ENCODE measurements around the gene LOXL1.
"Not testable (repeated sequence)": the region's sequence is repeated elsewhere in the genome, so short reads cannot be mapped to it uniquely, and the experiment has no call there.

The LOXL1 gene

DNA sequence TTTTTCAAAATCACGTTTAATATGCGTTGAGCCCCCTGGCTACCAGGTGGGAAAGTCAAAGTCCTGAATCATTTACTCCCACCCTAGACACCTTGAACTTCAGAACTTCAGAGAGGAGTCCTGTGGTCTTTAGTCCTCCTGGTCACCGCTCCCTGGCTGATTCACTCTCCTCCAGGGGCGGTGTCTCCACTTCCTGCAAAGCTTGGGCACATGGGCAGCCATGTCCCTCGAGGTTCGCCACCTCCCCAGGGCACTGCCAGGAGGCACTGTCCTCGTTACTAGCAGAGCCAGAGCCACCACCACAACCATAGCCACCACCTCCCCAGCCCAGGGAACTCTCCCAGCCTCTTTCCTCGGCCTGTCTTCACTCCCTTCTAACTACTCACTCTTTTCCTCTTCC lies 31.0 kb downstream of the LOXL1 start:
- H3K27ac ChIP-seq (ENCODE audit: low read depth, low read length), result no peak overlapping the region

DNA sequence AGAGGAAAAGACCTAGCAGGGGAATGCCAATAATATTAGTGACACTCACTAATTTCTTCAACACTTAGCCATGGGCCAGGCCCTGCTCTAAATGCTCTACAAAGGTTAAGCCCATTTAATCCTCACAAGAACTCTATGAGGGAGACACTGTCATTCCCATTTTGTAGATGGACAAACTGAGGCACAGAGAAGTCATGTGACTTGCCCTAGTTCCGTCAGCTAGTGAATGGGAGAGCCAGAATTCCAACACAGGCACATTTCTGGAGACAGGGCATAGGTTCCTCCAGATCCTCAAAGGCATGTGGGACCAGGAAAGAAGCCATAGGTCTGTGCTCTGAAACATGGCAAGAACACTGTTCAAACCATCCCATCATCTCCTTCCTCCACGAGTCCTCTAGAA lies 31.5 kb downstream of the LOXL1 start:
- H3K36me3 ChIP-seq (ENCODE audit: control insufficient read depth, insufficient read depth, low read length), result no peaks in the 10 kb centered on the region
- H3K9ac ChIP-seq (ENCODE audit: low read length), result no peak overlapping the region
- no peaks in the 10 kb centered on the region for H3K27me3 ChIP-seq (ENCODE audit: control insufficient read depth, insufficient read depth, low read length)
- H3K4me3 ChIP-seq (ENCODE audit: low read depth, low read length), result no peak overlapping the region
- no peak overlapping the region for H3K27ac ChIP-seq (ENCODE audit: low read depth, low read length)
- H3K4me1 ChIP-seq (ENCODE audit: control insufficient read depth, insufficient read depth, low read length), result no peaks in the 10 kb centered on the region
- no peaks in the 10 kb centered on the region for H3K9me3 ChIP-seq (ENCODE audit: control insufficient read depth, insufficient read depth, low read depth, low read length)

More for the DNA sequence above, 31.0 kb downstream of the LOXL1 start:
- no peak overlapping the region for H3K4me3 ChIP-seq (ENCODE audit: low read depth, low read length)
- H3K36me3 ChIP-seq (ENCODE audit: control insufficient read depth, insufficient read depth, low read length), result no peaks in the 10 kb centered on the region
- peaks cover 1% of the 10 kb centered on the region; the same call in 1 of the 2 replicates for H3K4me1 ChIP-seq (ENCODE audit: control insufficient read depth, insufficient read depth, low read length)
- no peaks in the 10 kb centered on the region for H3K27me3 ChIP-seq (ENCODE audit: control insufficient read depth, insufficient read depth, low read length)
- H3K9ac ChIP-seq (ENCODE audit: low read length), result no peak overlapping the region
- no peaks in the 10 kb centered on the region for H3K9me3 ChIP-seq (ENCODE audit: control insufficient read depth, insufficient read depth, low read depth, low read length)

DNA sequence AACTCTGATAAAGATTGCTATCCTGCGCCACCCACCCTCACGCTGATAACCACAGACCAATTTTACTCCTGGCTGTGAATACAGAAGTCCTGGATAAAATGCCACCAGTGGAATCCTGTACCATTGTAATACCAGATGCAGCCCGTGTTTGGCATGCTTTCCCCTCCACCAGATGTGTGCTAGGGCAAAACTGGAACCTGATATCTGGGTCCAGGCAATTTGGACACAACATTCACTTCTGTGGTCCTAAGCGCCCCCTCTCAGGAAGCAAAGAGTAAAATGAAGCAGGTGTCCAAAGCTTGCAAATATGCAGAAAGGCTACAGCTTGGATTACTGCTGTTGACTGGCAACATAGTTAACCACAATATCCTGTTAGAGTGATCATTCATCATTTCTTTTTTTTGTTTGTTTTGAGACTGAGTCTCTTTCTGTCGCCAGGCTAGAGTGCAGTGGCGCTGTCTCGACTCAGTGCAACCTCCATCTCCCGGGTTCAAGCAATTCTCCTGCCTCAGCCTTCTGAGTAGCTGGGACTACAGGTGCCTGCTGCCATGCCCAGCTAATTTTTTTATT lies 32.8 kb downstream of the LOXL1 start:
- Histone ChIP-seq H3K36me3 (ENCODE audit: control insufficient read depth, insufficient read depth, low read length) (no peaks in the 10 kb centered on the region), H3K9me3 (ENCODE audit: control insufficient read depth, insufficient read depth, low read depth, low read length) (no peaks in the 10 kb centered on the region), H3K4me1 (ENCODE audit: control insufficient read depth, insufficient read depth, low read length) (no peaks in the 10 kb centered on the region), H3K27me3 (ENCODE audit: control insufficient read depth, insufficient read depth, low read length) (no peaks in the 10 kb centered on the region), H3K27ac (ENCODE audit: low read depth, low read length) (no peak overlapping the region), H3K4me3 (ENCODE audit: low read depth, low read length) (no peak overlapping the region), H3K9ac (ENCODE audit: low read length) (no peak overlapping the region)

DNA sequence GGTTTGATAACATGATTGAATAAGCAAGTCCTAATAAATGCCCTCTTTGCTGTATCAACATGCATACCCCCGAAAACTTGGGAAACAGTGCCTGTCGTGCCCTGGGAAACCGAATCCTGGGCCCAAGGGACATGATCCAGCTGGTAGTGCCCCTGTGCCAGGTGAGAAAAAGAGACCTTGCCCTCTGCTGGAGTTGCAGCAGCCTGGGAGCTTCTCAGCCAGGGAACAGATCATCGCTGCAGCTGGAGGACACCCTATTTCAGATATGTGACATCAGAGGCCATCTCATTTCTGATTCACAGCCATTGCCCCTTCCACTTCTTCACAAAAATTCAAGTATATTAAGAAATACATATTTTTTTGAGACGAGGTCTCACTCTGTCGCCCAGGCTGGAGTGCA lies 33.5 kb downstream of the LOXL1 start:
- Histone ChIP-seq H3K27me3 (ENCODE audit: control insufficient read depth, insufficient read depth, low read length) (no peaks in the 10 kb centered on the region), H3K4me1 (ENCODE audit: control insufficient read depth, insufficient read depth, low read length) (no peaks in the 10 kb centered on the region; the same call in 1 of the 2 replicates), H3K4me3 (ENCODE audit: low read depth, low read length) (no peak overlapping the region), H3K36me3 (ENCODE audit: control insufficient read depth, insufficient read depth, low read length) (no peaks in the 10 kb centered on the region), H3K9me3 (ENCODE audit: control insufficient read depth, insufficient read depth, low read depth, low read length) (no peaks in the 10 kb centered on the region), H3K27ac (ENCODE audit: low read depth, low read length) (no peak overlapping the region), H3K9ac (ENCODE audit: low read length) (no peak overlapping the region)

DNA sequence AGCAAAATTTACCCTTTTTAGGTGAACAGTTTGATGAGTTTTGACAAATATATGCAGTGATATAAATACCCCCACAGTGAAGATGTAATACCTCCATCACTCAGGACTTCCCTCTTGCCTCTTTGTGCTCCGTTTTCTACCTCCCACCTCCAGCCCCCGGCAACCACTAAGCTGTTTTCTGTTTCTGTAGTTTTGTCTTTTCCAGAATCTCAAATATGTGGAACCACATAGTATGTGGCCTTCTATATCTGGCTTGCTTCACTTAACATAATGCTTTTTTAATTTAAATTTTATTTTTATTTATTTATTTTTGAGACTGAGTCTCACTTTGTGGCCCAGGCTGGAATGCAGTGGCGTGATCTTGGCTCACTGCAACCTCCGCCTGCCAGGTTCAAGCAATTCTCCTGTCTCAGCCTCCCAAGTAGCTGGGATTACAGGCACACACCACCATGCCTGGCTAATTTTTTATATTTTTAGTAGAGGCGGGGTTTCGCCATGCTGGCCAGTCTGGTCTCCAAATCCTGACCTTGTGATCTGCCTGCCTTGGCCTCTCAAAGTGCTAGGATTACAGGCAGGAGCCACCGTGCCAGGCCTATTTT lies 34.3 kb downstream of the LOXL1 start:
- not testable (repeated sequence) for H3K27me3 ChIP-seq (ENCODE audit: control insufficient read depth, insufficient read depth, low read length); H3K9me3 ChIP-seq (ENCODE audit: control insufficient read depth, insufficient read depth, low read depth, low read length); H3K36me3 ChIP-seq (ENCODE audit: control insufficient read depth, insufficient read depth, low read length); H3K9ac ChIP-seq (ENCODE audit: low read length); H3K27ac ChIP-seq (ENCODE audit: low read depth, low read length); H3K4me3 ChIP-seq (ENCODE audit: low read depth, low read length); H3K4me1 ChIP-seq (ENCODE audit: control insufficient read depth, insufficient read depth, low read length)

- H3K9me3 ChIP-seq (ENCODE audit: control insufficient read depth, insufficient read depth, low read depth, low read length), result no peaks in the 10 kb centered on the region
Observed at GRCh38 chr15:73962433-73962832, 36.2 kb downstream of the LOXL1 start.

GRCh38 chr15:73964736-73965093 lies 38.5 kb downstream of the LOXL1 start:
- Histone ChIP-seq H3K36me3 (ENCODE audit: control insufficient read depth, insufficient read depth, low read length) (no peaks in the 10 kb centered on the region), H3K4me3 (ENCODE audit: low read depth, low read length) (peak overlapping the region; percentile 8; the same call in 1 of the 2 replicates), H3K27ac (ENCODE audit: low read depth, low read length) (no peak overlapping the region), H3K4me1 (ENCODE audit: control insufficient read depth, insufficient read depth, low read length) (peaks cover 15% of the 10 kb centered on the region), H3K9me3 (ENCODE audit: control insufficient read depth, insufficient read depth, low read depth, low read length) (no peaks in the 10 kb centered on the region), H3K27me3 (ENCODE audit: control insufficient read depth, insufficient read depth, low read length) (no peaks in the 10 kb centered on the region), H3K9ac (ENCODE audit: low read length) (peak overlapping the region; percentile 60)

More at GRCh38 chr15:73962433-73962832, 36.2 kb downstream of the LOXL1 start:
- Histone ChIP-seq H3K27ac (ENCODE audit: low read depth, low read length) (no peak overlapping the region), H3K4me3 (ENCODE audit: low read depth, low read length) (no peak overlapping the region), H3K27me3 (ENCODE audit: control insufficient read depth, insufficient read depth, low read length) (no peaks in the 10 kb centered on the region), H3K36me3 (ENCODE audit: control insufficient read depth, insufficient read depth, low read length) (no peaks in the 10 kb centered on the region), H3K9ac (ENCODE audit: low read length) (no peak overlapping the region), H3K4me1 (ENCODE audit: control insufficient read depth, insufficient read depth, low read length) (peaks cover 15% of the 10 kb centered on the region)

- no peaks in the 10 kb centered on the region for H3K27me3 ChIP-seq (ENCODE audit: control insufficient read depth, insufficient read depth, low read length)
- H3K4me3 ChIP-seq (ENCODE audit: low read depth, low read length), result peak overlapping the region; percentile 8; the same call in 1 of the 2 replicates
- H3K27ac ChIP-seq (ENCODE audit: low read depth, low read length), result no peak overlapping the region
- H3K9ac ChIP-seq (ENCODE audit: low read length), result peak overlapping the region; percentile 60
- H3K9me3 ChIP-seq (ENCODE audit: control insufficient read depth, insufficient read depth, low read depth, low read length), result no peaks in the 10 kb centered on the region
- H3K36me3 ChIP-seq (ENCODE audit: control insufficient read depth, insufficient read depth, low read length), result no peaks in the 10 kb centered on the region
- H3K4me1 ChIP-seq (ENCODE audit: control insufficient read depth, insufficient read depth, low read length), result peaks cover 15% of the 10 kb centered on the region
Observed at GRCh38 chr15:73965094-73965757, 39.0 kb downstream of the LOXL1 start.

- Histone ChIP-seq H3K9ac (ENCODE audit: low read length) (no peak overlapping the region), H3K27me3 (ENCODE audit: control insufficient read depth, insufficient read depth, low read length) (no peaks in the 10 kb centered on the region), H3K36me3 (ENCODE audit: control insufficient read depth, insufficient read depth, low read length) (no peaks in the 10 kb centered on the region), H3K4me3 (ENCODE audit: low read depth, low read length) (no peak overlapping the region), H3K9me3 (ENCODE audit: control insufficient read depth, insufficient read depth, low read depth, low read length) (no peaks in the 10 kb centered on the region), H3K4me1 (ENCODE audit: control insufficient read depth, insufficient read depth, low read length) (peaks cover 15% of the 10 kb centered on the region), H3K27ac (ENCODE audit: low read depth, low read length) (no peak overlapping the region)
Observed at GRCh38 chr15:73965758-73966113, 39.5 kb downstream of the LOXL1 start.

DNA sequence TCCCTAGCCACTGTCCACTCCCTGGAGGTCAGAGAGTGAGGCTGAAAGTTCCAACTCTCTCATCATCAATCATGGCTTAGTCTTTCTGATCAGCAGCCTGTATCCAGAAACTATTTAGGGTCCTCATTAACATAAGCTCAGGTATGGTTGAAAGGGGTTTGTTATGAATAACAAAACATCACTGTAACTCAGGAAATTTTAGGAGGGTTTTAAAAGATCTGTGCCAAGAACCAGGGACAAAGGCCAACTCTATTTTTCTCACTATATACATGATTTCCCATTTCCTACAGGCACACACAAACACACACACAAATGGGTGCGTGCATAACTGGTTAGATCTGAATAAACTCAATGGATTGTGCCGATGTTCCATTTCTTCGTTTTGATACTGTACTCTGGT lies 42.2 kb downstream of the LOXL1 start:
- H3K4me3 ChIP-seq (ENCODE audit: low read depth, low read length), result no peak overlapping the region
- H3K36me3 ChIP-seq (ENCODE audit: control insufficient read depth, insufficient read depth, low read length), result no peaks in the 10 kb centered on the region
- no peaks in the 10 kb centered on the region for H3K9me3 ChIP-seq (ENCODE audit: control insufficient read depth, insufficient read depth, low read depth, low read length)
- H3K27ac ChIP-seq (ENCODE audit: low read depth, low read length), result no peak overlapping the region
- no peaks in the 10 kb centered on the region for H3K27me3 ChIP-seq (ENCODE audit: control insufficient read depth, insufficient read depth, low read length)
- peaks cover 22% of the 10 kb centered on the region for H3K4me1 ChIP-seq (ENCODE audit: control insufficient read depth, insufficient read depth, low read length)
- no peak overlapping the region for H3K9ac ChIP-seq (ENCODE audit: low read length)

- H3K9me3 ChIP-seq (ENCODE audit: control insufficient read depth, insufficient read depth, low read depth, low read length), result peaks cover under 1% of the 10 kb centered on the region; the same call in 1 of the 2 replicates
- no peaks in the 10 kb centered on the region for H3K36me3 ChIP-seq (ENCODE audit: control insufficient read depth, insufficient read depth, low read length)
- no peak overlapping the region for H3K27ac ChIP-seq (ENCODE audit: low read depth, low read length)
- H3K4me1 ChIP-seq (ENCODE audit: control insufficient read depth, insufficient read depth, low read length), result peaks cover 22% of the 10 kb centered on the region
- no peaks in the 10 kb centered on the region for H3K27me3 ChIP-seq (ENCODE audit: control insufficient read depth, insufficient read depth, low read length)
- no peak overlapping the region for H3K9ac ChIP-seq (ENCODE audit: low read length)
- H3K4me3 ChIP-seq (ENCODE audit: low read depth, low read length), result no peak overlapping the region
Observed at GRCh38 chr15:73969151-73969759, 43.0 kb downstream of the LOXL1 start.

Data from HUES6 (cell line).